Activated CD8-positive, alpha-beta T cell treated with anti-CD3 and anti-CD28 coated beads for 36 hours (primary cell): ENCODE measurements around the gene VGLL1. TPM values are rescaled to one million over a fixed set of nuclear protein-coding genes. Genes with fewer than 3 reads are reported as not detected.

Source experiments
- microRNA-seq: library from miRNA; unstranded; fragments of <30 nt; microRNA quantifications from one replicate; pipeline ENCODE4 v1.2.0, GENCODE V29; 2022; ENCODE audit warnings: borderline microRNAs expressed, borderline replicate concordance
- total RNA-seq, 2 experiments: library from RNA; stranded (reverse); gene quantifications; one replicate each; pipeline ENCODE4 v1.2.3, GENCODE V29; 2021

Gene VGLL1
- total RNA-seq, 2 experiments from 2014 or later, result not detected

Small RNA genes lying within 50 kb of the gene (microRNA-seq; reads per million reads assigned to microRNA genes)
- not detected for gene MIR934

Other genes starting within 250 kb of the VGLL1 start
- not detected for gene ADGRG4, start 231.3 kb upstream of the VGLL1 start, total RNA-seq
- gene BRS3, start 44.3 kb upstream of the VGLL1 start, total RNA-seq, result not detected
- gene HTATSF1, start 34.6 kb upstream of the VGLL1 start, total RNA-seq, result 10 to 100 TPM; 33.0 to 35.4 TPM
- 1 to 10 TPM; 2.6 to 3.1 TPM for gene CD40LG, start 115.9 kb downstream of the VGLL1 start, total RNA-seq
- gene ARHGEF6, start 248.7 kb downstream of the VGLL1 start, total RNA-seq, result 10 to 100 TPM; 45.7 to 45.8 TPM